Measurements from ENCODE around the gene GPC5.

Gene GPC5

DNA sequence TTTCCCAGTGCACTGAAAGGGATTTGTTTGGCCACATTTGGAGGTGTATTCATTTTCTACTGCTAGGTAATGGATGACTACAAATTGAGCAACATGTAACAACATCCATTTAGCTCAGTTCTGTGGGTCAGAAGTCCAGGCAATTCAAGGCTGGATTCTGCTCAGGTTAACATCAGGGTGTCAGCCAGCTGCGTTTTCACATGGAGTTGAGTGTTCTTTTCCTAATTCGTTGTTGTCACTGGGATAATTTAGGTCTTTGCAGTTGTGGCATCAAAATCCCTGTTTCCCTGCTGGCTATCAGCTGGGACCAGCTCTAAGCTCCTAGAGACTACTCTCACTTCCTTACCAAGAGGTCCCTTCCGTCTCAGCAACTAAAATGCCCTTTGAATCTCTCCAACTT, 25.5 kb upstream of the GPC5 start:
- no peak for DNase-seq
- Histone ChIP-seq H2BK120ac (ENCODE audit: low read depth, low read length) (no peak overlapping the region), H3K23ac (ENCODE audit: low read length) (no peak overlapping the region), H3K9ac (ENCODE audit: low read length) (no peak overlapping the region), H4K5ac (ENCODE audit: low read length) (no peak overlapping the region), H3K4me3 (ENCODE audit: low read length) (no peak overlapping the region), H3K79me1 (ENCODE audit: low read length) (no peaks in the 10 kb centered on the region), H3K27ac (ENCODE audit: low read depth, low read length) (no peak overlapping the region), H2BK5ac (ENCODE audit: low read length) (no peak overlapping the region), H3K4ac (ENCODE audit: low read depth, low read length) (no peak overlapping the region), H3K4me2 (ENCODE audit: low read length) (no peak overlapping the region), H4K8ac (ENCODE audit: low read depth, low read length) (no peak overlapping the region), H3K18ac (ENCODE audit: low read length) (no peak overlapping the region), H3K79me2 (ENCODE audit: control insufficient read depth, insufficient read depth, low read length) (no peaks in the 10 kb centered on the region), H3K27me3 (ENCODE audit: insufficient read depth, low read length, poor library complexity) (no peaks in the 10 kb centered on the region), H2AK5ac (ENCODE audit: low read length) (no peak overlapping the region), H3K56ac (ENCODE audit: low read length) (no peak overlapping the region), H3K36me3 (ENCODE audit: control insufficient read depth, insufficient read depth, low read length) (no peaks in the 10 kb centered on the region), H2BK15ac (replicated peaks; ENCODE audit: low read depth) (no peak overlapping the region), H3K4me1 (ENCODE audit: control insufficient read depth, low read depth, low read length) (no peaks in the 10 kb centered on the region)
- WGBS (ENCODE audit: extremely low coverage, insufficient coverage, low lambda C conversion rate): no CpG with 5 or more reads among the region's 3 CpGs

DNA sequence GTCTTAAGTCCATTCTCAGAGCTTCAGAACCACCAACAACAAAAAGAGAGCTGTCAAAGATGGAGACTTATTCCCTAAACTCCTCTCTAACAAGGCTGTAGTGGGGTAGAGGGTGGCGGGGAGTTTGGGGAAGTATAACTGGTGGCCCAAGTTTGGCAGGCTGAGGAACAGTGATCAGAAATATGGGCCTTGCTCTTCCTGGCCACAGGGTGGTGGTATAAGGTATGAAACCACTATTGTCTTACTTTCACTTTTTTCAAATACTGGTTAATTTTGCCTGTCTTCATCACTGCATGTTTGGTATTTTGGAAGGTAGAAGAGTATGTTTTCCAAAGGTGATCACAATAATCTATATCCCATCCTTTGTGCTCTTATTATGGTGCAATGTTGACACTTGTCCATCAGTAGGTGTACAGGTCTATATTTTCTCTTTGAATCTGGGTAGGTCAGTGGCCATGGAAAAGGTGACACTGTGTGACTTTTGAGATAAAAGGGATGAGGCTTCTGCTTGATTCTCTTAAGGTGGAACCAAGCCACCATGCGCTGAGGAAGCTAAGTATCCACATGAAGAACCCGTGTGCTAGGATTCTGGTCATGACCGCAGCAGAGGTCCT, 23.2 kb upstream of the GPC5 start:
- Histone ChIP-seq H2BK5ac (ENCODE audit: low read length) (no peak overlapping the region), H3K56ac (ENCODE audit: low read length) (no peak overlapping the region), H3K27ac (ENCODE audit: low read depth, low read length) (no peak overlapping the region), H2BK120ac (ENCODE audit: low read depth, low read length) (no peak overlapping the region), H3K27me3 (ENCODE audit: insufficient read depth, low read length, poor library complexity) (no peaks in the 10 kb centered on the region), H3K79me2 (ENCODE audit: control insufficient read depth, insufficient read depth, low read length) (no peaks in the 10 kb centered on the region), H2AK5ac (ENCODE audit: low read length) (no peak overlapping the region), H3K79me1 (ENCODE audit: low read length) (no peaks in the 10 kb centered on the region), H3K18ac (ENCODE audit: low read length) (no peak overlapping the region), H3K9ac (ENCODE audit: low read length) (no peak overlapping the region), H3K4me2 (ENCODE audit: low read length) (no peak overlapping the region), H3K4ac (ENCODE audit: low read depth, low read length) (no peak overlapping the region), H2BK15ac (replicated peaks; ENCODE audit: low read depth) (no peak overlapping the region), H3K23ac (ENCODE audit: low read length) (no peak overlapping the region), H3K36me3 (ENCODE audit: control insufficient read depth, insufficient read depth, low read length) (no peaks in the 10 kb centered on the region), H4K8ac (ENCODE audit: low read depth, low read length) (no peak overlapping the region), H4K5ac (ENCODE audit: low read length) (no peak overlapping the region), H3K4me3 (ENCODE audit: low read length) (no peak overlapping the region), H3K4me1 (ENCODE audit: control insufficient read depth, low read depth, low read length) (no peaks in the 10 kb centered on the region)
- WGBS (ENCODE audit: extremely low coverage, insufficient coverage, low lambda C conversion rate): no CpG with 5 or more reads among the region's 4 CpGs
- DNase-seq: peak; percentile 37

DNA sequence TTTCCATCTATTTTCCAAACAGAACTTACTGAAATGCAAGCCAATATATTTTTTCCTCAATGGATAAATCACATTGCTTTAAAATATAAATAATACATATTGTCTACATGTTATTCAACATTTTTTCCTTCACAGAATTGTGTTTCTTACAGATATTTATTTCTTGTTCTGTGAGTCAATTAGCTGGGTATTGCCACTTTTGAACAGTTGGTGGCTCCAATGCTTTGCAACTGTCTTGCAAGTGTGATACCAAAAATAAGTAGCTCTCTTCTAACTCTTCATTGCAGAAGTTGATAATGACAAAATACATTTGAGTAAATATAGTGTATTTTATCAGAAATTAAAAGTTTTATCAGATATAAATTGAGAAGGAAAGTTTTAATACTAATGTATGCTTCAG, 17.1 kb upstream of the GPC5 start:
- no peak overlapping the region for H2BK15ac ChIP-seq (replicated peaks; ENCODE audit: low read depth)
- H3K79me2 ChIP-seq (ENCODE audit: control insufficient read depth, insufficient read depth, low read length): no peaks in the 10 kb centered on the region
- no peak overlapping the region for H3K4ac ChIP-seq (ENCODE audit: low read depth, low read length)
- no peak overlapping the region for H2AK5ac ChIP-seq (ENCODE audit: low read length)
- no peak overlapping the region for H2BK120ac ChIP-seq (ENCODE audit: low read depth, low read length)
- H3K4me3 ChIP-seq (ENCODE audit: low read length): no peak overlapping the region
- no peaks in the 10 kb centered on the region for H3K4me1 ChIP-seq (ENCODE audit: control insufficient read depth, low read depth, low read length)
- no peak overlapping the region for H3K56ac ChIP-seq (ENCODE audit: low read length)
- H3K4me2 ChIP-seq (ENCODE audit: low read length): no peak overlapping the region
- H2BK5ac ChIP-seq (ENCODE audit: low read length): no peak overlapping the region
- H3K18ac ChIP-seq (ENCODE audit: low read length): no peak overlapping the region
- no peaks in the 10 kb centered on the region for H3K36me3 ChIP-seq (ENCODE audit: control insufficient read depth, insufficient read depth, low read length)
- H4K8ac ChIP-seq (ENCODE audit: low read depth, low read length): no peak overlapping the region
- no peaks in the 10 kb centered on the region for H3K27me3 ChIP-seq (ENCODE audit: insufficient read depth, low read length, poor library complexity)
- H3K79me1 ChIP-seq (ENCODE audit: low read length): no peaks in the 10 kb centered on the region
- H3K27ac ChIP-seq (ENCODE audit: low read depth, low read length): no peak overlapping the region
- DNase-seq: no peak
- H4K5ac ChIP-seq (ENCODE audit: low read length): no peak overlapping the region
- H3K9ac ChIP-seq (ENCODE audit: low read length): no peak overlapping the region
- H3K23ac ChIP-seq (ENCODE audit: low read length): no peak overlapping the region

DNA sequence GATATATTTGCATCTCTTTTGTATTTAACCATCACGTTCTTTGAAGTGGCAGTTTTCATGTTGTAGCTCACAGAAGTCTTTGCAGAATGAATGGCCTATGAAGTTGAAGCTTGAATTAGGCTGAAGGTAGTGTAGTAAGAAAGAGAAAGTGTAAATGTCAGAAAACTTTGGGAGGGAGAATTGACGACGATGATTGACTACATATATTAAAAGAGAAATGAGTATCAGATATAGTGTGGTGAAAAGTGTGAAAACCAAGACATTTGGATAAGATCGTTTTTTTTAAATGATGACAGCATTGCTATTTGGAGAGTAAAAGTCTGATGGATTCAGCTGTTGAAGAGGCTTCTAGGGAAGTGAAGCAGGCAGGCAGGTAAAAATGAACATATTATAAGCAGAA, 14.6 kb upstream of the GPC5 start:
- H2BK120ac ChIP-seq (ENCODE audit: low read depth, low read length): no peak overlapping the region
- H3K79me2 ChIP-seq (ENCODE audit: control insufficient read depth, insufficient read depth, low read length): no peaks in the 10 kb centered on the region
- H3K4me3 ChIP-seq (ENCODE audit: low read length): no peak overlapping the region
- no peak overlapping the region for H3K4ac ChIP-seq (ENCODE audit: low read depth, low read length)
- DNase-seq: no peak
- no peak overlapping the region for H2AK5ac ChIP-seq (ENCODE audit: low read length)
- no peak overlapping the region for H3K9ac ChIP-seq (ENCODE audit: low read length)
- no peaks in the 10 kb centered on the region for H3K36me3 ChIP-seq (ENCODE audit: control insufficient read depth, insufficient read depth, low read length)
- no peak overlapping the region for H3K18ac ChIP-seq (ENCODE audit: low read length)
- H4K8ac ChIP-seq (ENCODE audit: low read depth, low read length): no peak overlapping the region
- H2BK15ac ChIP-seq (replicated peaks; ENCODE audit: low read depth): no peak overlapping the region
- H3K27ac ChIP-seq (ENCODE audit: low read depth, low read length): no peak overlapping the region
- H3K79me1 ChIP-seq (ENCODE audit: low read length): no peaks in the 10 kb centered on the region
- no peak overlapping the region for H4K5ac ChIP-seq (ENCODE audit: low read length)
- H3K4me2 ChIP-seq (ENCODE audit: low read length): no peak overlapping the region
- H3K56ac ChIP-seq (ENCODE audit: low read length): no peak overlapping the region
- H3K27me3 ChIP-seq (ENCODE audit: insufficient read depth, low read length, poor library complexity): no peaks in the 10 kb centered on the region
- whole genome bisulfite sequencing (ENCODE audit: extremely low coverage, insufficient coverage, low lambda C conversion rate): 100% methylated on average over 3 of the region's 4 CpGs
- H3K23ac ChIP-seq (ENCODE audit: low read length): no peak overlapping the region
- H2BK5ac ChIP-seq (ENCODE audit: low read length): no peak overlapping the region
- H3K4me1 ChIP-seq (ENCODE audit: control insufficient read depth, low read depth, low read length): no peaks in the 10 kb centered on the region

DNA sequence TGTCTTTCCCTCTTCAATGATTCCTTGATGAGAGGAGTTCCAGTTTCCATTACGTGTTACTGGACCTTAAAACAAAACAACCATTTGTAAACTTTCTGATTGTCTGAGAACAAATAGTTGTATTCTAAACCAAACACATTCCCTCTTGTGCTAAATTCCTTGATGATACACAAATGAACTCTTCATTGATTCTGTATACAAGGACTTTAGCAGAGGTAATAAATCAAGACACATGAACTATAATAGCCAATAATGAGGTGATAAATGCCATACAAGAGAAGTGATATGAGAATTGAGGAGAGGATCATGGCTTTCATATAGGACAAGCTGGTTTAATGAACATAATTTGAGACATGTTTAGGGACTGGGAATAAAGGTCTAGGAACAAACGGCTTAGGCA, 13.5 kb upstream of the GPC5 start:
- Histone ChIP-seq H3K27me3 (ENCODE audit: insufficient read depth, low read length, poor library complexity) (no peaks in the 10 kb centered on the region), H3K36me3 (ENCODE audit: control insufficient read depth, insufficient read depth, low read length) (no peaks in the 10 kb centered on the region), H3K27ac (ENCODE audit: low read depth, low read length) (no peak overlapping the region), H3K18ac (ENCODE audit: low read length) (no peak overlapping the region), H3K4me1 (ENCODE audit: control insufficient read depth, low read depth, low read length) (no peaks in the 10 kb centered on the region), H3K4me3 (ENCODE audit: low read length) (no peak overlapping the region), H4K8ac (ENCODE audit: low read depth, low read length) (no peak overlapping the region), H3K56ac (ENCODE audit: low read length) (no peak overlapping the region), H3K23ac (ENCODE audit: low read length) (no peak overlapping the region), H2AK5ac (ENCODE audit: low read length) (no peak overlapping the region), H2BK120ac (ENCODE audit: low read depth, low read length) (no peak overlapping the region), H3K79me1 (ENCODE audit: low read length) (no peaks in the 10 kb centered on the region), H3K4me2 (ENCODE audit: low read length) (no peak overlapping the region), H3K79me2 (ENCODE audit: control insufficient read depth, insufficient read depth, low read length) (no peaks in the 10 kb centered on the region), H4K5ac (ENCODE audit: low read length) (no peak overlapping the region), H2BK5ac (ENCODE audit: low read length) (no peak overlapping the region), H2BK15ac (replicated peaks; ENCODE audit: low read depth) (no peak overlapping the region), H3K4ac (ENCODE audit: low read depth, low read length) (no peak overlapping the region), H3K9ac (ENCODE audit: low read length) (no peak overlapping the region)
- WGBS (ENCODE audit: extremely low coverage, insufficient coverage, low lambda C conversion rate): no CpG with 5 or more reads among the region's 2 CpGs
- no peak for DNase-seq

DNA sequence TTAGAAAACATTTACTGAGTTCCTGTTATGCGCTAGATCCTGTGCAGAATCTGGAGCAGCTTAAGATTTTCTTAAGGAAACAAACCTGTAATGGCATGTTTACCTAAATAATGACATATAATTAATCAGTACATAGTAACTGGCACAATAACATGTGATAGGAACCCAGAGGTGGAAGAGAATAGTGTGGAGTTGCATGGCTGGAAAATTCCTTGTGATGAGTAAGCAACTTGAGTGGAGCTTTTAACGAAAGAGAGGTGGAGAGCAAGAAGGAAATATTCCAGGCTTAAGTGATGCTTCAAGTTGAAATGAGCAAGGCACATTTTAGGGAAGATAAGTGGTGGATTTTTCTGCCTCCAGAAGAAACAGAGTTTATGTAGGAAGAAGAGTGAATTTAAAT, 9.2 kb upstream of the GPC5 start:
- Histone ChIP-seq H2BK120ac (ENCODE audit: low read depth, low read length) (no peak overlapping the region), H2BK15ac (replicated peaks; ENCODE audit: low read depth) (no peak overlapping the region), H4K8ac (ENCODE audit: low read depth, low read length) (no peak overlapping the region), H3K79me2 (ENCODE audit: control insufficient read depth, insufficient read depth, low read length) (no peaks in the 10 kb centered on the region), H3K27me3 (ENCODE audit: insufficient read depth, low read length, poor library complexity) (no peaks in the 10 kb centered on the region), H4K5ac (ENCODE audit: low read length) (no peak overlapping the region), H3K36me3 (ENCODE audit: control insufficient read depth, insufficient read depth, low read length) (no peaks in the 10 kb centered on the region), H3K18ac (ENCODE audit: low read length) (no peak overlapping the region), H2BK5ac (ENCODE audit: low read length) (no peak overlapping the region), H3K4me3 (ENCODE audit: low read length) (no peak overlapping the region), H3K79me1 (ENCODE audit: low read length) (no peaks in the 10 kb centered on the region), H2AK5ac (ENCODE audit: low read length) (no peak overlapping the region), H3K27ac (ENCODE audit: low read depth, low read length) (no peak overlapping the region), H3K4ac (ENCODE audit: low read depth, low read length) (no peak overlapping the region), H3K4me1 (ENCODE audit: control insufficient read depth, low read depth, low read length) (no peaks in the 10 kb centered on the region), H3K4me2 (ENCODE audit: low read length) (no peak overlapping the region), H3K56ac (ENCODE audit: low read length) (no peak overlapping the region), H3K23ac (ENCODE audit: low read length) (no peak overlapping the region), H3K9ac (ENCODE audit: low read length) (no peak overlapping the region)
- no peak for DNase-seq
- WGBS (ENCODE audit: extremely low coverage, insufficient coverage, low lambda C conversion rate): no CpG with 5 or more reads among the region's 2 CpGs
